Lung microvascular endothelial cell (primary cell): ENCODE measurements around the gene ISL1. TPM values are rescaled to one million over a fixed set of nuclear protein-coding genes. Genes with fewer than 3 reads are reported as not detected.

ENCODE experiments used
- DNase-seq, 2 donors: peaks; one replicate each; pipeline versions ENCODE4 v3.0.0 to v3.0.0-alpha.2; 2010; ENCODE audit warnings: low read depth in 2 of 2
- total RNA-seq: library from RNA; depleted of rRNA; stranded (reverse); fragments of >200 nt; gene quantifications from 2 replicates; pipeline ENCODE4 v1.2.1, GENCODE V29; 2014

The ISL1 gene
- total RNA-seq, 1 donor from 2014 or later = not detected

- no peak for DNase-seq
Measured at GRCh38 chr5:51386916-51387883, 4.0 kb downstream of the ISL1 start.

DNA sequence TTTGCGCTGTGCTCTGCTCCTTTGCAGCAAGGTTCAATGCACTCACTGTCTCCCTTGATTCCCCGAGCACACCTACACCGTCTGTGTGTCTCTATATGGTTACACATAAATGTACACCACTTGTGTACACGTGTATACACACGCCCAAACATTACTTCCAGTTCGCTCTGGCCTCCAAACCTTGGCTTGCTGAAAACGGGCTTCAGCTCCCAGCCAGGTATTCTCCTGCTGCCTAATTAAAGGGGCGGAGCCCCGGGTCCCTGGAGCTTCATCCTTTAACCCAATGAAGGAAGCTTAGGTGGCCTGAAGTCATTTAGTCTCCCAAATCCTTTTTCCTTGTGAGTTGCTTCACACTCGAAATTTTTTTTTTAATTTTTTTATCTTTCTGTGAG, 4.6 kb downstream of the ISL1 start:
- DNase-seq = no peak

- DNase-seq = no peak
Measured at GRCh38 chr5:51388488-51389287, 5.4 kb downstream of the ISL1 start.

- no peak for DNase-seq
Measured at GRCh38 chr5:51389288-51389576, 6.0 kb downstream of the ISL1 start.

DNA sequence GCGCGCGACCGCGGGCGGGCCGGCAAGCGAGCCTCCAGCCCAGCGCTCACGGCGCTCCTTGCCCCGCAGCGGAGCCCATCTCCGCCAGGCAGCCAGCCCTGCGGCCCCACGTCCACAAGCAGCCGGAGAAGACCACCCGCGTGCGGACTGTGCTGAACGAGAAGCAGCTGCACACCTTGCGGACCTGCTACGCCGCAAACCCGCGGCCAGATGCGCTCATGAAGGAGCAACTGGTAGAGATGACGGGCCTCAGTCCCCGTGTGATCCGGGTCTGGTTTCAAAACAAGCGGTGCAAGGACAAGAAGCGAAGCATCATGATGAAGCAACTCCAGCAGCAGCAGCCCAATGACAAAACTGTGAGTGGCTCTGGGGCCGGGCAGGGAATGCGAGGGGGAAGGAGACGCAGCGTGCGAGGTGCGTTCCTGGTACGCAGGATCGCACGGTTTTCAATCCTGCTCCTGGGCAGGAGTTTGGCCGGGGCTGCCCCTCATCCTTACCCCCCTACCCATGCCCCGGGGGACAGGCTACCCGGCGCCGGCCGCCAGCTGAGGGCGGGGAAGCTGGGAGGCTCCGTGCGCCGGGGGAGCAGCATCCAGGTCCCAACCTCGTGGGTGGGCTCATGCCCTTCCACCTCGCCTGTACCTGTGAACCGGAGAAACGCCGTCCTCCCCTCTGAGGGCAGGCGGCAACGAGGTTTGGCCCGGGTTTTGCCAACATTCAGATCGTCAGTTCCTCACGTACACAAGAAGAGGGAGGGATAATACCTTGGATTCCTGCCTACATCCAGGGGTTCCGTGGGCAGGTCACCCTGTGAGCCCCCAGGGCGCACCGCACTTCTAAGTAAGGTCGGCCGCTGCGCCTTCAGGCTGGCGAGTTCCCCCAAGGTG, 6.6 kb downstream of the ISL1 start:
- no peak for DNase-seq

GRCh38 chr5:51391175-51391574, 7.9 kb downstream of the ISL1 start:
- no peak for DNase-seq

GRCh38 chr5:51392689-51393199, 9.5 kb downstream of the ISL1 start:
- DNase-seq = no peak

- no peak for DNase-seq
Measured at GRCh38 chr5:51394609-51395008, 11.4 kb downstream of the ISL1 start.

DNA sequence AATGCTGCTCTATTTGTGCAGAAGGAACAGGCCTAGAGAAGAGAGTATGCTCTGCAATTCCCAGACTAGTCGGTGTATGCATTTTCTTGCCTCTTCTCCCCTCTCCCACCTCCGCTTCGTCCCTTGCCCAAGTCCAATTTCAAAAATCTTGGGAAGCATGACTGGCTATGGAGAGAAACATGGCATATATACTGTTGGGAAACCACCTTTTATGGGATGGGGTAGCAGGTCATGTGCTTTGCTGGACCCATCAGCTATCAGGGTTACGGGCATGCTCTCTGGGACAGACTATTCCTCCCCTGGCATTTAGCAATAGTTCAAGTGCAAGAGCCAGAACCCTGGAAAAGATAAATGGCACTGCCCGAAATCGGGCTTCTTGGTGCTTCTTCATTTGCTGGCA, 12.0 kb downstream of the ISL1 start:
- no peak for DNase-seq

DNA sequence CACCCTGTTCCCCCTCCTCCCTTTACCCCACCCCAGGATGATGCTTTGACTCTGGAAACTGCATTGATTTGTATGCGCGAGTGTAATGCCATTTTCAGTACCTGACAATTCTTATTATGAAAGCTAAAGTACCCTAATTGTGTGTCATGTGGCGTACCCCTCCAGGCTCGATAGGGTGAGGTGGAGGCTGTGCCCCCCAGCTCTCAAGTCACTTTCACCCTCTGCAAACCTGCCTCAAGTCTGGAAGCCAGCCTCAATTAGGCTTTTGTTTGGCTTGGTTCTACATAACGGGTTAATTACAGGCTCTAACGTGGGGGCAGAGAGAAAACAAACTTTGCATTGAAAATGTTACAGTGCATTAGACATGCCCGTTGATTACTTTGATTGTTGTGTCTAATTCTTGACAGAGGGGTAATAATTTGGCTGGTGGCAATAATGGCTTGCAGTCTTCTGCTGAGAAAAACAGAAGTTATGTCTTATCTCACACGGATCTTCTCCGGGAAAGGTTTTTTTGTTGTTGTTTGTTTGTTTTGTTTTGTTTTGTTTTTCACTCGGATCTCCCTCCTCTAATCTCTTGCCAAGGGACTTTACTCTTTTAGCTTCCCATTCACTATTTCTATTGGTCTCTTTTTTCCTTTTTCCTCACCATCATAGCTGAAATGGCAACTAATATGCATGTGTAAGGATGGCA, 12.6 kb downstream of the ISL1 start:
- no peak for DNase-seq

DNA sequence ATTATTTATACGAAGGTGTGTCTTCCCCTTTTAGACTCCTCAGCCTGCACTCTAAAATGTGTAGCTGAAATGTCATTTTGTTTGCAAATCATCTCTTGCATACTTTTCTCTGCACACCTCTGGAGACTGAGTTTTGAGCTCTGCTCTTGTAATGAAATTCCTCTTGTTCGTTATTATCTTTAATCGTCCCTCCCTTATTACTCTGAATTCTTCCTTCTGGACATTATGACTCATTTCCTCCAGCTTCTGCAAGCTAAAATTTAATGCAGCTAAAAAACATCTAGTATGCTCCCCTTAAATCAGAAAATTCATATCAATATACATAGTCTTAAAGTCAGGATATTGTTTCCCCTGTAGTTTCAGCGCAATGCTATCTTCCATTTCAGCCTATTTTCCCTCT, 13.5 kb downstream of the ISL1 start:
- no peak for DNase-seq

DNA sequence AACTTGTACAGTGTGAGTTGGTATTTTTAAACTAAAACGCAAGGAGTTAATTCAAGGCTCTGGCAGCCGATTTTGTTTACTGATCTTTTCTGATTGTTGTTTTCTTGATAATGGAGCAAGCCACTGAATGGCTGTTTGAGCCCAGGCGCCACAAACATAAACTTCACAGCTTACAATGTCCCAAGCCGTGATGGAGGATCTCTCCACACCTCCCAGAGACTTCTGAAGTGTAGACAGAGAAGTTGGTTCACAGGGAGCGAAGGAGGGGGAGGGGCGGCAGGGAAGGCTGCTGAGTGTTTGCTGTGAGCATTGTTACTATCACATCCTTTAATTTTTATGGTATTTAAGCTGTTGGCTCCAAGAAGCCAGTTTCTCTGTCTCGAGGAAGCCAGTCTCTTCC, 14.7 kb downstream of the ISL1 start:
- DNase-seq = no peak

- DNase-seq = no peak
Measured at GRCh38 chr5:51398875-51399642, 15.8 kb downstream of the ISL1 start.

GRCh38 chr5:51399643-51400006, 16.4 kb downstream of the ISL1 start:
- no peak for DNase-seq

GRCh38 chr5:51404255-51404654, 21.0 kb downstream of the ISL1 start:
- no peak for DNase-seq

- DNase-seq = no peak
Measured at GRCh38 chr5:51411921-51412325, 28.7 kb downstream of the ISL1 start.

GRCh38 chr5:51414516-51414915, 31.3 kb downstream of the ISL1 start:
- no peak for DNase-seq

DNA sequence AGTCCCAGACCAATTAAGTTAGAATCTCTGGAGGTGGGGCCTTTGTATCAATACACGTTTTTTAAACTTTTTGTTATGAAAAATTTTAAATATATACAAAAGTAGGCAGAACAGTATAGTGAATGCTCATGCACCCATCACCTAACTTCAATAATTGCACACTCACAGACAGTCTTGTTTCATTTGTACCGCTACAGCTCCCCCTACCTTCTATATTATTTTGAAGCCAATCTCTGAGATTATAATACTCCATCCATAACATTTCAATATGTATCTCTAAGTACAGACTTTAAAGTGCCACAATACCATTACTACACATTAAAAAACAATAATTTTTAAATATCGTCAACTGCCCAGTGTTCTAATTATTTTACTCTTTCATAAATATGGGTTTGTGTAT, 32.9 kb downstream of the ISL1 start:
- DNase-seq = no peak

GRCh38 chr5:51433052-51433710, 49.9 kb downstream of the ISL1 start:
- DNase-seq = peak in 1 of 2 donors; percentile 1

GRCh38 chr5:51439232-51439631, 56.0 kb downstream of the ISL1 start:
- DNase-seq = no peak
